Adipocyte (in vitro differentiated cells): ENCODE measurements around the gene MLLT3.

Experiments used
- DNase-seq: peaks from one replicate; pipeline ENCODE4 v3.0.0-alpha.2; 2015; ENCODE audit warnings: low read depth
- H3K27me3 ChIP-seq: replicated peaks from 2 replicates; pipeline ENCODE4 v1.7.0; 2013; ENCODE audit warnings: mild to moderate bottlenecking, low read length, moderate library complexity; ENCODE audit not compliant: control insufficient read depth, insufficient read depth
- H3K36me3 ChIP-seq: 2 replicates; pipeline ENCODE4 v1.7.0; 2013; ENCODE audit warnings: low read length, mild to moderate bottlenecking, moderate library complexity; ENCODE audit not compliant: control insufficient read depth, insufficient read depth, severe bottlenecking
- H3K4me1 ChIP-seq: 2 replicates; pipeline ENCODE4 v1.7.0; 2013; ENCODE audit warnings: mild to moderate bottlenecking, low read length, moderate library complexity; ENCODE audit not compliant: control insufficient read depth, insufficient read depth
- H3K4me3 ChIP-seq: 2 replicates; pipeline ENCODE4 v1.7.0; 2013; ENCODE audit warnings: mild to moderate bottlenecking, low read length, moderate library complexity
- H3K9ac ChIP-seq: 2 replicates; pipeline ENCODE4 v1.7.0; 2013; ENCODE audit warnings: mild to moderate bottlenecking, low read length, moderate library complexity
- H3K9me3 ChIP-seq: 2 replicates; pipeline ENCODE4 v1.7.0; 2013; ENCODE audit warnings: mild to moderate bottlenecking, low read length, moderate library complexity; ENCODE audit not compliant: control insufficient read depth

The MLLT3 gene

GRCh38 chr9:20473515-20474013 is 148.7 kb downstream of the MLLT3 start:
- no peak overlapping the region for H3K9ac ChIP-seq
- DNase-seq = peak; percentile 54
- peak overlapping the region; percentile 58 for H3K4me3 ChIP-seq
- no peaks in the 10 kb centered on the region for H3K9me3 ChIP-seq
- no peaks in the 10 kb centered on the region for H3K27me3 ChIP-seq
- H3K36me3 ChIP-seq = no peaks in the 10 kb centered on the region
- H3K4me1 ChIP-seq = peaks cover 29% of the 10 kb centered on the region

GRCh38 chr9:20472342-20473045 is 149.8 kb downstream of the MLLT3 start:
- DNase-seq = peak; percentile 72
- no peaks in the 10 kb centered on the region for H3K27me3 ChIP-seq
- peaks cover 29% of the 10 kb centered on the region for H3K4me1 ChIP-seq
- peak overlapping the region; percentile 58 for H3K4me3 ChIP-seq
- H3K36me3 ChIP-seq = no peaks in the 10 kb centered on the region
- H3K9me3 ChIP-seq = no peaks in the 10 kb centered on the region
- no peak overlapping the region for H3K9ac ChIP-seq

GRCh38 chr9:20466328-20467008 is 155.8 kb downstream of the MLLT3 start:
- no peak overlapping the region for H3K9ac ChIP-seq
- H3K4me3 ChIP-seq = no peak overlapping the region
- no peak for DNase-seq
- H3K9me3 ChIP-seq = no peaks in the 10 kb centered on the region
- no peaks in the 10 kb centered on the region for H3K4me1 ChIP-seq
- H3K36me3 ChIP-seq = no peaks in the 10 kb centered on the region
- no peaks in the 10 kb centered on the region for H3K27me3 ChIP-seq

GRCh38 chr9:20464242-20464641 is 158.1 kb downstream of the MLLT3 start:
- no peak for DNase-seq
- Histone ChIP-seq H3K4me1 (no peaks in the 10 kb centered on the region), H3K27me3 (no peaks in the 10 kb centered on the region), H3K4me3 (no peak overlapping the region), H3K9ac (no peak overlapping the region), H3K36me3 (no peaks in the 10 kb centered on the region), H3K9me3 (no peaks in the 10 kb centered on the region)

DNA sequence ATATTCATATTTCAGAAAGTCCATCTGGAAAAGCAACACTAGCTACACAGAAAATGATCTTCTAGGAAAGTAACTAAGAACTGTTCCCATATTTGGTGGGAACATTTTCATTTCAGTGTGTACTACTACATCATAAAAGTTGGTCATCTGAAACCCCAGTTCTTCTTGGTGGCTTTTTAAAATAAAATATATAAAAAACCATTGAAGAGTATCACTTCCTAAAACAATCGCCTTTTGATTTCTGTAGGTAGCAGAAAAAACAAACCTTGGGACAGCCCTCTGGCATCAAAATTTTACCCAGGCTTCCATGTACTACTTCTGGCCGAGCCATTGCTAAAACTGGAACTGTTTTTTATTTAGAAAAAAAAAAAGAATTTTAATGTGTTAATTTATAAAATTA is 158.5 kb downstream of the MLLT3 start:
- Histone ChIP-seq H3K4me1 (no peaks in the 10 kb centered on the region), H3K36me3 (no peaks in the 10 kb centered on the region), H3K27me3 (no peaks in the 10 kb centered on the region), H3K9ac (no peak overlapping the region), H3K4me3 (no peak overlapping the region), H3K9me3 (no peaks in the 10 kb centered on the region)
- DNase-seq = no peak

GRCh38 chr9:20462410-20462809 is 159.9 kb downstream of the MLLT3 start:
- no peak for DNase-seq
- no peak overlapping the region for H3K4me3 ChIP-seq
- no peaks in the 10 kb centered on the region for H3K4me1 ChIP-seq
- H3K27me3 ChIP-seq = no peaks in the 10 kb centered on the region
- no peak overlapping the region for H3K9ac ChIP-seq
- H3K9me3 ChIP-seq = no peaks in the 10 kb centered on the region
- H3K36me3 ChIP-seq = no peaks in the 10 kb centered on the region

GRCh38 chr9:20447291-20447690 is 175.0 kb downstream of the MLLT3 start:
- peaks cover 8% of the 10 kb centered on the region for H3K4me1 ChIP-seq
- no peak overlapping the region for H3K9ac ChIP-seq
- DNase-seq = no peak
- no peak overlapping the region for H3K4me3 ChIP-seq
- no peaks in the 10 kb centered on the region for H3K9me3 ChIP-seq
- no peaks in the 10 kb centered on the region for H3K27me3 ChIP-seq
- no peaks in the 10 kb centered on the region for H3K36me3 ChIP-seq

GRCh38 chr9:20446248-20446647 is 176.1 kb downstream of the MLLT3 start:
- H3K4me3 ChIP-seq = no peak overlapping the region
- H3K27me3 ChIP-seq = no peaks in the 10 kb centered on the region
- H3K4me1 ChIP-seq = peaks cover 17% of the 10 kb centered on the region
- H3K9me3 ChIP-seq = no peaks in the 10 kb centered on the region
- H3K9ac ChIP-seq = no peak overlapping the region
- no peak for DNase-seq
- H3K36me3 ChIP-seq = no peaks in the 10 kb centered on the region

- no peak overlapping the region for H3K4me3 ChIP-seq
- DNase-seq = no peak
- peaks cover 53% of the 10 kb centered on the region for H3K4me1 ChIP-seq
- H3K9ac ChIP-seq = no peak overlapping the region
- no peaks in the 10 kb centered on the region for H3K27me3 ChIP-seq
- no peaks in the 10 kb centered on the region for H3K9me3 ChIP-seq
- H3K36me3 ChIP-seq = no peaks in the 10 kb centered on the region
Measured at GRCh38 chr9:20442461-20443319, 179.6 kb downstream of the MLLT3 start.

- H3K9me3 ChIP-seq = no peaks in the 10 kb centered on the region
- no peaks in the 10 kb centered on the region for H3K36me3 ChIP-seq
- no peak overlapping the region for H3K4me3 ChIP-seq
- DNase-seq = peak; percentile 15
- no peaks in the 10 kb centered on the region for H3K27me3 ChIP-seq
- H3K9ac ChIP-seq = no peak overlapping the region
- H3K4me1 ChIP-seq = peaks cover 61% of the 10 kb centered on the region
Measured at GRCh38 chr9:20441711-20442423, 180.4 kb downstream of the MLLT3 start.
